ENCODE data around the gene PRKCE. TPM values are rescaled to one million over a fixed set of nuclear protein-coding genes. Genes with fewer than 3 reads are reported as not detected.
"Not testable (repeated sequence)": the region's sequence is repeated elsewhere in the genome, so short reads cannot be mapped to it uniquely, and the experiment has no call there.

PRKCE gene
- total RNA-seq, 2 experiments from 2014 or later, result 6.1 to 8.0 TPM

GRCh38 chr2:45692566-45692965 lies 41.1 kb downstream of the PRKCE start:
- Mint-ChIP-seq H3K4me1 (peaks cover 1% of the 10 kb centered on the region), H3K27ac (no peak overlapping the region), H3K27me3 (no peaks in the 10 kb centered on the region), H3K9me3 (no peaks in the 10 kb centered on the region), H3K4me3 (no peak overlapping the region), H3K36me3 (no peaks in the 10 kb centered on the region)
- no peak for DNase-seq

DNA sequence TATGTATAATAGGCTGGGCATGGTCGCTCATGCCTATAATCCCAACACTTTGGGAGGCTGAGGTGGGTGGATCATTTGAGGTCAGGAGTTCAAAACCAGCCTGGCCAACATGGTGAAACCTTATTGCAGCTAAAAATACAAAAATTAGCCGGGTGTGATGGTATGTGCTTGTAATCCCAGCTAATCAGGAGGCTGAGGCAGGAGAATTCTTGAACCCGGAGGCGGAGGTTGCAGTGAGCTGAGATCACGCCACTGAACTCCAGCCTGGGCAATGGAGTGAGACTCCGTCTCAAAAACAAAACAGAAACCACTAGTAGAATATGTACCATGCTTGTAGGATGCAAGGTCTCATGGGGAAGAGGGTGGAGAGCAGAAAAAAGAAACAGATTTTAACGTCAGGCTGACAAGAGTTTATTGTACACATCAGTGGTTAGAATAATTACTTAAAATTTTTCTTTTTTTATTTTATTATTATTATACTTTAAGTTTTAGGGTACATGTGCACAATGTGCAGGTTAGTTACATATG lies 44.1 kb downstream of the PRKCE start:
- not testable (repeated sequence) for H3K4me3 Mint-ChIP-seq, H3K36me3 Mint-ChIP-seq, H3K27me3 Mint-ChIP-seq, H3K27ac Mint-ChIP-seq, H3K4me1 Mint-ChIP-seq, DNase-seq, H3K9me3 Mint-ChIP-seq

DNA sequence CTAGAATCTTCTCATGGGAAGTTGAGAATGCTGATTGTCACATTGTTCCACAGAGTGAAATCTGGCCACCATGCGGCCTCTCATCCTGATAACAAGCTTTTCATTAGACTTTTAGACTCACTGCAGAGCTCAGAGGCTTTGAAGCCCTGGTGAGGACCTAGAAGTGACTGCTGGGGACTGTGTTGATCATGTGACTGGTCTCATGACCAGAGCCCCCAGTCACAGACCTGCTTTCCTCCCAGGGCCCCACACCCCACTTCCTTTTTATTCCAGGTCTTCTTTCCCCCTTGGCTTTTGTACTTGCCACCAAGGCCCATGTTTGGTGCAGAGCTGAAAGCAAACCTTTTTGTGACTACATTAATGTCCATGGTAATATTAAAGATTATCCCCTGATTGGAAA lies 45.2 kb downstream of the PRKCE start:
- Mint-ChIP-seq H3K4me1 (no peaks in the 10 kb centered on the region), H3K27me3 (no peaks in the 10 kb centered on the region), H3K4me3 (no peak overlapping the region), H3K9me3 (no peaks in the 10 kb centered on the region), H3K27ac (no peak overlapping the region), H3K36me3 (no peaks in the 10 kb centered on the region)
- no peak for DNase-seq

GRCh38 chr2:45697190-45697589 lies 45.7 kb downstream of the PRKCE start:
- H3K27ac Mint-ChIP-seq, result no peak overlapping the region
- H3K27me3 Mint-ChIP-seq, result no peaks in the 10 kb centered on the region
- H3K4me3 Mint-ChIP-seq, result no peak overlapping the region
- no peaks in the 10 kb centered on the region for H3K9me3 Mint-ChIP-seq
- DNase-seq, result no peak
- H3K4me1 Mint-ChIP-seq, result no peaks in the 10 kb centered on the region
- no peaks in the 10 kb centered on the region for H3K36me3 Mint-ChIP-seq

- H3K36me3 Mint-ChIP-seq, result no peaks in the 10 kb centered on the region
- no peaks in the 10 kb centered on the region for H3K4me1 Mint-ChIP-seq
- no peak overlapping the region for H3K27ac Mint-ChIP-seq
- H3K4me3 Mint-ChIP-seq, result no peak overlapping the region
- H3K27me3 Mint-ChIP-seq, result no peaks in the 10 kb centered on the region
- no peaks in the 10 kb centered on the region for H3K9me3 Mint-ChIP-seq
- no peak for DNase-seq
Measured at GRCh38 chr2:45698554-45698953, 47.1 kb downstream of the PRKCE start.

DNA sequence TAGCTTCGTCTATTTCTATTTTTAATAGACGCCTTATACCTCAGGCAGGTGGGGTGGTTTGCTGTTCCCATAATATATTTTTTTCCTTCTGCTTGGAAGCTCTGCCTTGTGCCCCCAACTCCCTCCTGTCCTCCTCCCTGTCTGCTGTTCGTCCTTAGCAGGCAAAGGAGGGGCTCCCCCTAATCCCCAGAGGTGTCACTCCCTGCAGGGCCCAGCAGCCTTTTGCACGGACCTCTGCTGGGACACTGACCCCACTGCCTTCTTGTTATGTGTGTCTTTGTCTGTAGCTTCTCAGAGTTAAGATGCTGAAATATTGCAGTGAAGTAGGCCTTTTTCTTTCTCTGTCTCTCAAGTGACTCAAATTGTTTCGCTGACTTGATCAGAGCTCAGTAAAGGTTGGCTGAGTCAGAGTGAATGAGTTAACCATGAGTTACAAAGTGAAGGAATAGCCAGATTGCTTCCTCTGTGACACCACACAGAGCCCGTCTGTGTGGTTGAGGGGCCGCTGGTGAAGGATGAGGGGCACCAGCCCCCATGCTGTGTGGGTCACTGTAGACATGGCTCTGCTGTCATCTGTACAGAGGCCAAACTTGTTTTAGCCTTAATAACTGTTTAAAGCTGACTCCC lies 47.7 kb downstream of the PRKCE start:
- H3K4me1 Mint-ChIP-seq, result no peaks in the 10 kb centered on the region
- H3K27me3 Mint-ChIP-seq, result no peaks in the 10 kb centered on the region
- no peaks in the 10 kb centered on the region for H3K9me3 Mint-ChIP-seq
- no peak for DNase-seq
- H3K36me3 Mint-ChIP-seq, result no peaks in the 10 kb centered on the region
- H3K27ac Mint-ChIP-seq, result peak overlapping the region; percentile 30
- H3K4me3 Mint-ChIP-seq, result no peak overlapping the region

DNA sequence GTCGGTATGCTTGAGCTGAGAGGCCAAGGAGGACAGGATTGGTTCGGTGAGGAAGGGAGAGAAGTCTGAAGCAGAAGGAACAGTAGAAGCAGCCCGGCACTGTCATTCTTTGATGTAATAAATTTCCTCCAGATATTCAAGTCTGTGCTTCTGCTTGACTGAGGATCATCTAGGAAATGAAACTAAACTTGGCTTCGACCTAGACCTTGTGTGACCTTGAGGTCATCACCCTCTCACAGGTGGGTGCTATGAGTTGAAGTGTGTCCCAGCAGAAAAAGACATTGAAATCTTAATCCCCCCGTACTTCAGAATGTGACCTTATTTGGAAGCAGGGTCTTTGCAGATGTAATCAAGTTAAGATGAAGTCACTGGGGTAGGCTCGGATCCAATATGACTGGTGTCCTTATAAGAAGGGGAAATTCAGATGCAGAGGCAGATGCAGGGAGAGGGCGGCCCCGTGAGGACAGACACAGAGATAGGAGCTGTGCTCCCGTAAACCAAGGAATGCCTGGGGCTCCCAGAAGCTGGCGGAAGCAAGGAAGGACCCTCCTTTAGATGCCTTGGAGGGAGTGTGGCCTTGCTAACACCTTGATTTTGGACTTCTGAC lies 49.0 kb downstream of the PRKCE start:
- Mint-ChIP-seq H3K9me3 (no peaks in the 10 kb centered on the region), H3K27ac (peak overlapping the region; percentile 52), H3K36me3 (no peaks in the 10 kb centered on the region), H3K4me3 (no peak overlapping the region), H3K27me3 (no peaks in the 10 kb centered on the region), H3K4me1 (no peaks in the 10 kb centered on the region)
- DNase-seq, result no peak

DNA sequence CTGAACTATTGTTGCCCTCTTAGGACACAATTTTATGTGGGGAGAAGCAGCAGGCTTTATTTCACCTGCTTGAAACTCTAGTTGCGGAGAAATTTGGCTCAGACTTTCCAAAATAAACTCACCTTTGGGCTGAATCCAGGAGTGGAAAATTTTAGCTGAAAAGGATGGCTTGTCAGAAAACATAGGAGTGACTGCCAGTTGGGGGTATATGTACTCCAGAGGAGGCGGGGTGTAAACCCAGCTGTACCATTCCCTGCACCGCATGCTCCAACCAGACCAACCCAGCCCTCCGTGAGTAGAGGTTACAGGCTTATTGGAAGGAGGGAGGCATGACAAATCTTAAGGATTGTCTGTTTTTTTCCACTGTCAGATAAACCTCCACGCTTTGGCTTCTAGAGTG lies 53.8 kb downstream of the PRKCE start:
- Mint-ChIP-seq H3K36me3 (peaks cover 18% of the 10 kb centered on the region), H3K4me3 (no peak overlapping the region), H3K27ac (no peak overlapping the region), H3K4me1 (no peaks in the 10 kb centered on the region), H3K9me3 (peaks cover 1% of the 10 kb centered on the region), H3K27me3 (no peaks in the 10 kb centered on the region)
- DNase-seq, result no peak

GRCh38 chr2:45706033-45706432 lies 54.6 kb downstream of the PRKCE start:
- peaks cover 18% of the 10 kb centered on the region for H3K36me3 Mint-ChIP-seq
- no peak overlapping the region for H3K27ac Mint-ChIP-seq
- no peak for DNase-seq
- H3K9me3 Mint-ChIP-seq, result peaks cover 1% of the 10 kb centered on the region
- no peak overlapping the region for H3K4me3 Mint-ChIP-seq
- H3K27me3 Mint-ChIP-seq, result no peaks in the 10 kb centered on the region
- no peaks in the 10 kb centered on the region for H3K4me1 Mint-ChIP-seq

- Mint-ChIP-seq H3K36me3 (peaks cover 18% of the 10 kb centered on the region), H3K4me3 (no peak overlapping the region), H3K27me3 (no peaks in the 10 kb centered on the region), H3K27ac (no peak overlapping the region), H3K4me1 (no peaks in the 10 kb centered on the region), H3K9me3 (peaks cover 1% of the 10 kb centered on the region)
- DNase-seq, result no peak
Measured at GRCh38 chr2:45707006-45707405, 55.5 kb downstream of the PRKCE start.

DNA sequence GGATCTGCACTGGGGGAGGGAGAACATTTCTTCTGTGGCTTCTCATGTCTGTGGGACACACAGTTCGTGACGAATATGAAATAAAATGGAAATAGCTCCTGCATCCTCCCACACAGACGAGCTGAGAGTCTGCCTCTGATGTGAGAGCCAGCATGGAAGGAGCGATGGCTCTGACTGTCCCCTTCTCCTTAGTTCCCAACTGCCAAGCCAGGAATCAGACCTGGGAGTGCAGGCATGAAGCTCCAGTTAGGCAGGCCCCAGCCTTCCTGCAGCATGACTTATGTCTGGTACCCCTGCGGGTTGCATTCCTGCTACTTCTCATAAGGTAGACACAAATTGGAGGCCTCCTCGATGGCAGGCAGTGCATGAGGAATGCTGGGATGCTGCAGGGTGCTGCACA lies 56.2 kb downstream of the PRKCE start:
- Mint-ChIP-seq H3K27ac (no peak overlapping the region), H3K27me3 (no peaks in the 10 kb centered on the region), H3K36me3 (peaks cover 18% of the 10 kb centered on the region), H3K9me3 (peaks cover 1% of the 10 kb centered on the region), H3K4me3 (no peak overlapping the region), H3K4me1 (no peaks in the 10 kb centered on the region)
- DNase-seq, result no peak

DNA sequence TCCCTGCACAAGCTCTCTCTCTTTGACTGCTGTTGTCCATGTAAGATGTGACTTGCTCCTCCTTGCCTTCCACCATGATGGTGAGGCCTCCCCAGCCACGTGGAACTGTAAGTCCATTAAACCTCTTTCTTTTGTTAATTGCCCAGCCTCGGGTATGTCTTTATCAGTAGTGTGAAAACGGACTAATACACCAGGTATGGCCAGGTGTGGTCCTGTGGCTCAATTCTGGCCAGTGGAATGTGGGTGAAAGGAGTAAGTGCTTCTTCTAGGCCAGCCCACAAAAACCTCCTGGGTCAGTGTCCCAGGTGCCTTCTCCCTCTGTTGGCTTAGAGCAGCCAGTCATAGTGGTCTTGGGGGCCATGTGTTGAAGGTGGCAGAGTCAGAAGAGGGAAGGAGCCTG lies 57.0 kb downstream of the PRKCE start:
- H3K9me3 Mint-ChIP-seq, result peaks cover 1% of the 10 kb centered on the region
- no peaks in the 10 kb centered on the region for H3K4me1 Mint-ChIP-seq
- H3K27ac Mint-ChIP-seq, result no peak overlapping the region
- H3K27me3 Mint-ChIP-seq, result no peaks in the 10 kb centered on the region
- DNase-seq, result no peak
- H3K36me3 Mint-ChIP-seq, result peaks cover 18% of the 10 kb centered on the region
- H3K4me3 Mint-ChIP-seq, result no peak overlapping the region

DNA sequence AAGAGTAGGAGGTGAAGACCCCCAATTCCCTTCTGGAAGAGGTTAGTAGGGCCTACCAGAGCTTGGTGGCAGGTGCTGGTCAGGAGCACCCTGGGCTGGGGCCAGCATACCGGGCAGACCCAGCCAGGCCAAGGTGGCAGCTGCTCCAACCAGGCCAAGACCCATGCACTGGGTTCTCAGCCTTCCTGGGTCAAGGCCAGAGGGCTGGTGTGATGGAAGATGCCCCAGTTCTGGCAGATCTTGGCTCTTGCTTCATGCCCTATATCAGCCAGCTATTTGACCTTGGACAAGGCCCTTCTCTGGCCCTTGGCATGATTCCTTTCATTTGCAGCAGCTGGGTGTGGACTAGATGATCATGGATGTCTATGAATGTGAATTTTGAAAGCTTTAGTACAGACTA lies 57.7 kb downstream of the PRKCE start:
- H3K36me3 Mint-ChIP-seq, result peaks cover 18% of the 10 kb centered on the region
- DNase-seq, result no peak
- no peak overlapping the region for H3K27ac Mint-ChIP-seq
- no peaks in the 10 kb centered on the region for H3K4me1 Mint-ChIP-seq
- peaks cover 1% of the 10 kb centered on the region for H3K9me3 Mint-ChIP-seq
- no peak overlapping the region for H3K4me3 Mint-ChIP-seq
- no peaks in the 10 kb centered on the region for H3K27me3 Mint-ChIP-seq

GRCh38 chr2:45710468-45710867 lies 59.0 kb downstream of the PRKCE start:
- no peaks in the 10 kb centered on the region for H3K4me1 Mint-ChIP-seq
- H3K4me3 Mint-ChIP-seq, result no peak overlapping the region
- H3K36me3 Mint-ChIP-seq, result peaks cover 18% of the 10 kb centered on the region
- H3K27me3 Mint-ChIP-seq, result no peaks in the 10 kb centered on the region
- DNase-seq, result no peak
- no peak overlapping the region for H3K27ac Mint-ChIP-seq
- peaks cover 1% of the 10 kb centered on the region for H3K9me3 Mint-ChIP-seq

GRCh38 chr2:45711224-45711623 lies 59.7 kb downstream of the PRKCE start:
- Mint-ChIP-seq H3K9me3 (peaks cover 1% of the 10 kb centered on the region), H3K4me1 (no peaks in the 10 kb centered on the region), H3K4me3 (no peak overlapping the region), H3K27ac (no peak overlapping the region), H3K27me3 (no peaks in the 10 kb centered on the region), H3K36me3 (peaks cover 18% of the 10 kb centered on the region)
- no peak for DNase-seq

DNA sequence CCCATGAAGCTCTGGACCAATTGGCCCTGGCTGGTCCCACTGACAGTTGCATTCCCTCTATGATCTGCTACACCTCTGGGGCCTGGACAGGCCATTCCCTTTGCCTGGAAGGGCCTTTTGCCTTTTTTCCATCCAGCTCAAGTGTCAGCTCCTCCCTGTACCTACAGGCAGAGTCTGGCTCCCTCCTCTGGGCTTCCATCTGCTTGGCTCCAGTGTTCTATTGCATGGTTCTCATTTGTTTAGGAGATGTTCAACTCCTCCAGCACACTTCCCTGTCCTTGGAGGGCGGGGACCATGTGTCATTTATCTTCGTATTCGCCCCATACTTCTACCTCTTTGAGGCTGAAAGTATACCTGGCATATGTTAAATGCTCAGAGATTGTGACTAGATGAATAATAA lies 61.1 kb downstream of the PRKCE start:
- Mint-ChIP-seq H3K4me1 (no peaks in the 10 kb centered on the region), H3K27me3 (no peaks in the 10 kb centered on the region), H3K27ac (no peak overlapping the region)

More for the DNA sequence above, 61.1 kb downstream of the PRKCE start:
- DNase-seq, result no peak
- peaks cover 1% of the 10 kb centered on the region for H3K9me3 Mint-ChIP-seq
- no peak overlapping the region for H3K4me3 Mint-ChIP-seq
- H3K36me3 Mint-ChIP-seq, result peaks cover 12% of the 10 kb centered on the region

All from activated naive CD8-positive, alpha-beta T cell treated with anti-CD3 and anti-CD28 coated beads for 36 hours (primary cell).